Measurements from ENCODE around the gene ST6GALNAC1.
"Not testable (repeated sequence)": the region's sequence is repeated elsewhere in the genome, so short reads cannot be mapped to it uniquely, and the experiment has no call there.

The ST6GALNAC1 gene

GRCh38 chr17:76612977-76613851 is 30.3 kb downstream of the ST6GALNAC1 start:
- DNase-seq (ENCODE audit: low read depth): no peak

- no peak for DNase-seq (ENCODE audit: low read depth)
These were observed 31.1 kb downstream of the ST6GALNAC1 start for GRCh38 chr17:76612465-76612864.

- DNase-seq (ENCODE audit: low read depth): no peak
These were observed 31.8 kb downstream of the ST6GALNAC1 start for GRCh38 chr17:76611758-76612157.

- peak; percentile 55 for DNase-seq (ENCODE audit: low read depth)
These were observed 32.3 kb downstream of the ST6GALNAC1 start for GRCh38 chr17:76611080-76611749.

- DNase-seq (ENCODE audit: low read depth): not testable (repeated sequence)
These were observed 36.9 kb downstream of the ST6GALNAC1 start for GRCh38 chr17:76606685-76607084.

GRCh38 chr17:76601065-76601464 is 42.5 kb downstream of the ST6GALNAC1 start:
- DNase-seq (ENCODE audit: low read depth): no peak

GRCh38 chr17:76599694-76600460 is 43.7 kb downstream of the ST6GALNAC1 start:
- DNase-seq (ENCODE audit: low read depth): no peak

GRCh38 chr17:76598004-76598439 is 45.5 kb downstream of the ST6GALNAC1 start:
- DNase-seq (ENCODE audit: low read depth): no peak

- no peak for DNase-seq (ENCODE audit: low read depth)
These were observed 46.2 kb downstream of the ST6GALNAC1 start for GRCh38 chr17:76597156-76598003.

GRCh38 chr17:76594690-76595089 is 48.9 kb downstream of the ST6GALNAC1 start:
- DNase-seq (ENCODE audit: low read depth): peak; percentile 39

GRCh38 chr17:76593959-76594358 is 49.6 kb downstream of the ST6GALNAC1 start:
- DNase-seq (ENCODE audit: low read depth): no peak

GRCh38 chr17:76593384-76593826 is 50.2 kb downstream of the ST6GALNAC1 start:
- DNase-seq (ENCODE audit: low read depth): no peak

GRCh38 chr17:76588182-76588581 is 55.4 kb downstream of the ST6GALNAC1 start:
- no peak for DNase-seq (ENCODE audit: low read depth)

GRCh38 chr17:76586741-76587487 is 56.6 kb downstream of the ST6GALNAC1 start:
- DNase-seq (ENCODE audit: low read depth): no peak

- no peak for DNase-seq (ENCODE audit: low read depth)
These were observed 57.6 kb downstream of the ST6GALNAC1 start, which contains the start of gene ST6GALNAC2 for GRCh38 chr17:76585649-76586593. Gene ST6GALNAC2, minus strand, starts transcription at chr17:76585860. Its CDS starts 52 bp downstream, at chr17:76585808.

- no peak for DNase-seq (ENCODE audit: low read depth)
These were observed 58.4 kb downstream of the ST6GALNAC1 start for GRCh38 chr17:76585033-76585648.

GRCh38 chr17:76584427-76585032 is 59.0 kb downstream of the ST6GALNAC1 start:
- no peak for DNase-seq (ENCODE audit: low read depth)

GRCh38 chr17:76582660-76583059 is 60.9 kb downstream of the ST6GALNAC1 start:
- DNase-seq (ENCODE audit: low read depth): no peak
